HUES48 (cell line): ENCODE measurements around the gene RAD9B.

Source experiments
- H3K27ac ChIP-seq: one replicate; pipeline ENCODE4 v1.7.0; 2013; ENCODE audit warnings: low read depth, low read length, inconsistent platforms
- H3K27me3 ChIP-seq: 2 replicates; pipeline ENCODE4 v1.6.1; 2013; ENCODE audit warnings: mild to moderate bottlenecking, low read length; ENCODE audit not compliant: control insufficient read depth, insufficient read depth
- H3K36me3 ChIP-seq: 2 replicates; pipeline ENCODE4 v1.6.1; 2013; ENCODE audit warnings: low read length; ENCODE audit not compliant: control insufficient read depth, insufficient read depth
- H3K4me1 ChIP-seq: 2 replicates; pipeline ENCODE4 v1.6.1; 2013; ENCODE audit warnings: mild to moderate bottlenecking, low read length; ENCODE audit not compliant: control insufficient read depth, insufficient read depth
- H3K4me3 ChIP-seq: 2 replicates; pipeline ENCODE4 v1.5.1; 2013; ENCODE audit warnings: mild to moderate bottlenecking, low read depth, low read length
- H3K9ac ChIP-seq: 2 replicates; pipeline ENCODE4 v1.6.1; 2013; ENCODE audit warnings: mild to moderate bottlenecking, low read depth, low read length, moderate library complexity
- H3K9me3 ChIP-seq: 2 replicates; pipeline ENCODE4 v1.6.1; 2013; ENCODE audit warnings: low read length; ENCODE audit not compliant: control insufficient read depth, insufficient read depth

Gene RAD9B

GRCh38 chr12:110530511-110530910, 28.4 kb downstream of the RAD9B start:
- Histone ChIP-seq H3K9ac (no peak overlapping the region), H3K36me3 (no peaks in the 10 kb centered on the region; the same call in 1 of the 2 replicates), H3K4me3 (no peak overlapping the region), H3K4me1 (no peaks in the 10 kb centered on the region), H3K27ac (no peak overlapping the region), H3K27me3 (no peaks in the 10 kb centered on the region), H3K9me3 (no peaks in the 10 kb centered on the region)

GRCh38 chr12:110531741-110532333, 29.7 kb downstream of the RAD9B start:
- Histone ChIP-seq H3K9me3 (no peaks in the 10 kb centered on the region), H3K4me3 (no peak overlapping the region), H3K9ac (no peak overlapping the region), H3K27me3 (no peaks in the 10 kb centered on the region), H3K36me3 (peaks cover 13% of the 10 kb centered on the region), H3K27ac (no peak overlapping the region), H3K4me1 (no peaks in the 10 kb centered on the region)

DNA sequence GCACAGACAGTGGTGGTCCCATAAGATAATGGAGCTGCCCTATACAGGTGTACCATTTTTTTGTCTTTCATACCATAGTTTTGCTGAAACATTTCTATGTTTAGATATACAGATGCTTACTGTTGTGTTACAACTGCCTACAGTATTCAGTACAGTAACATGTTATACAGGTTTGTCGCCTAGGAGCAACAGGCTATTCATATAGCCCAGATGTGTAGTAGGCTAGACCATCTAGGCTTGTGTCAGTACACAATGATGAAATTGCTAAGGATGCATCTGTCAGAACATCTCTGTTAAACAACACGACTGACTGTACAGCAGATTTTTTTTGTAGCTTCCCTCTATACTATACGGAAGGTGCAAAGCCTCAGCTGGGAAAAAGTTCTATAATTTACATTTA, 30.5 kb downstream of the RAD9B start:
- Histone ChIP-seq H3K36me3 (peaks cover 21% of the 10 kb centered on the region), H3K4me3 (no peak overlapping the region), H3K4me1 (no peaks in the 10 kb centered on the region), H3K27ac (no peak overlapping the region), H3K9me3 (no peaks in the 10 kb centered on the region), H3K9ac (no peak overlapping the region), H3K27me3 (no peaks in the 10 kb centered on the region)

DNA sequence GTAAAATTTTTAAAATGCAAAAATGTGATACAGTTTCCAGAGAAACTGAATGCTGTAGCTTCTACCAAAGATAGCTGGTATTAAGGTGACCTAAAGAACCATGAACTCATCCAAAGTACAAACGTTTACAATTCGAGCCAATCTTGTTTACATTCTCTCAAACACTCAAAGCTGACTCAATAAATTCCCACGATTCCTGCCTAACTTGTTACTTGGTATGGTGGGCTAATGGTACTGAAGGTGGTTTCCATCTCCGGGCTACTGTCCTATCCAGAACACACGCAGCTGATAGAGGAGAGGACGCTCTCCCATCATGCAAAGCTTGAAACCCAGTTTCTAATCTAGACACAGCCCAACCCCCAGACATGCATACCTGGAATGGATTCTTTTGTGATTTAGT, 31.5 kb downstream of the RAD9B start:
- H3K4me3 ChIP-seq, result no peak overlapping the region
- no peaks in the 10 kb centered on the region for H3K9me3 ChIP-seq
- no peaks in the 10 kb centered on the region for H3K4me1 ChIP-seq
- H3K36me3 ChIP-seq, result peaks cover 31% of the 10 kb centered on the region
- H3K9ac ChIP-seq, result no peak overlapping the region
- no peak overlapping the region for H3K27ac ChIP-seq
- no peaks in the 10 kb centered on the region for H3K27me3 ChIP-seq

GRCh38 chr12:110534811-110535210, 32.7 kb downstream of the RAD9B start:
- Histone ChIP-seq H3K9me3 (no peaks in the 10 kb centered on the region), H3K4me1 (no peaks in the 10 kb centered on the region; the same call in 1 of the 2 replicates), H3K9ac (no peak overlapping the region), H3K36me3 (peaks cover 43% of the 10 kb centered on the region), H3K27ac (no peak overlapping the region), H3K27me3 (no peaks in the 10 kb centered on the region), H3K4me3 (no peak overlapping the region)

DNA sequence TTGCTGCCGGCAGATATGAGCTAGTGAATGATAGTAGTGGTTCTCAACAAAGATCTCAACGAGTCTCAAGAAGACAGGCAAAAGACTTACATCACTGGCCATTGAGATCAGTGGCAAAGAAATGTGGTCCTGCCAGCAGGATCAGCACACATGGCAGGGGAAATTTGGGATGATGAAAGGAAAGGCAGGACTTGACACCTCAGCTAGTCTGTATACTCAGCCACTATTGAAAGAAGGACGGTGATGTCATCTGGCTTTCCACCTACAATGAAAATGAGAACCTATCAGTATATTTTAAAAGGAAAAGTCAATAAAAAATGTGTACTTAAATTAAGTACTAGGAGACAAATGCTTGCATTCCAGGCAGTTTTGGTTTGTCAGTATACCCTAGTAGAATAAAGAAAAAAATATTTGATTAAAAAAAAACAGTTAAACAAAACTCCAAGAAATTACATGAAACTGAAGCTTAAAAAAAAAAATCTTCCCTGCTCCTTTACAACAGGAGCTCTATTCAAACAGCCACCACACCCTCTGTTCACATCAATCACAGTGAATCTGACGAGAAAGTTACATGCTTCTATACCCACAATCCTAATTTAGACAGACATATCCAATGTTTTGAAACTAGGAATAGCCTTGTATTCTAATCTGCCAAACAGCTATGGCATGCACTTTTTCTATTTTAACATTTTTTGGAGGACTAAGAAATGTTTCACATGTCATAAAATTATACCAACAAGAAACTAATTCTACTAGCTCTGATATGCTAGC, 34.9 kb downstream of the RAD9B start:
- no peaks in the 10 kb centered on the region for H3K27me3 ChIP-seq
- H3K36me3 ChIP-seq, result peaks cover 44% of the 10 kb centered on the region
- H3K9ac ChIP-seq, result no peak overlapping the region
- no peaks in the 10 kb centered on the region; the same call in 1 of the 2 replicates for H3K4me1 ChIP-seq
- no peak overlapping the region for H3K27ac ChIP-seq
- no peaks in the 10 kb centered on the region for H3K9me3 ChIP-seq
- H3K4me3 ChIP-seq, result no peak overlapping the region

GRCh38 chr12:110537605-110538409, 35.7 kb downstream of the RAD9B start:
- Histone ChIP-seq H3K4me3 (no peak overlapping the region), H3K27me3 (no peaks in the 10 kb centered on the region), H3K27ac (no peak overlapping the region), H3K36me3 (peaks cover 46% of the 10 kb centered on the region), H3K9ac (no peak overlapping the region), H3K9me3 (no peaks in the 10 kb centered on the region), H3K4me1 (no peaks in the 10 kb centered on the region; the same call in 1 of the 2 replicates)

- Histone ChIP-seq H3K4me3 (no peak overlapping the region), H3K27me3 (no peaks in the 10 kb centered on the region), H3K4me1 (no peaks in the 10 kb centered on the region; the same call in 1 of the 2 replicates), H3K9me3 (no peaks in the 10 kb centered on the region), H3K27ac (no peak overlapping the region), H3K9ac (no peak overlapping the region), H3K36me3 (peaks cover 58% of the 10 kb centered on the region)
Observed at GRCh38 chr12:110538869-110539622, 36.9 kb downstream of the RAD9B start.

GRCh38 chr12:110540048-110540447, 37.9 kb downstream of the RAD9B start:
- no peaks in the 10 kb centered on the region for H3K27me3 ChIP-seq
- H3K4me3 ChIP-seq, result no peak overlapping the region
- no peak overlapping the region for H3K27ac ChIP-seq
- H3K9me3 ChIP-seq, result no peaks in the 10 kb centered on the region
- no peak overlapping the region for H3K9ac ChIP-seq
- peaks cover 61% of the 10 kb centered on the region for H3K36me3 ChIP-seq
- no peaks in the 10 kb centered on the region; the same call in 1 of the 2 replicates for H3K4me1 ChIP-seq

DNA sequence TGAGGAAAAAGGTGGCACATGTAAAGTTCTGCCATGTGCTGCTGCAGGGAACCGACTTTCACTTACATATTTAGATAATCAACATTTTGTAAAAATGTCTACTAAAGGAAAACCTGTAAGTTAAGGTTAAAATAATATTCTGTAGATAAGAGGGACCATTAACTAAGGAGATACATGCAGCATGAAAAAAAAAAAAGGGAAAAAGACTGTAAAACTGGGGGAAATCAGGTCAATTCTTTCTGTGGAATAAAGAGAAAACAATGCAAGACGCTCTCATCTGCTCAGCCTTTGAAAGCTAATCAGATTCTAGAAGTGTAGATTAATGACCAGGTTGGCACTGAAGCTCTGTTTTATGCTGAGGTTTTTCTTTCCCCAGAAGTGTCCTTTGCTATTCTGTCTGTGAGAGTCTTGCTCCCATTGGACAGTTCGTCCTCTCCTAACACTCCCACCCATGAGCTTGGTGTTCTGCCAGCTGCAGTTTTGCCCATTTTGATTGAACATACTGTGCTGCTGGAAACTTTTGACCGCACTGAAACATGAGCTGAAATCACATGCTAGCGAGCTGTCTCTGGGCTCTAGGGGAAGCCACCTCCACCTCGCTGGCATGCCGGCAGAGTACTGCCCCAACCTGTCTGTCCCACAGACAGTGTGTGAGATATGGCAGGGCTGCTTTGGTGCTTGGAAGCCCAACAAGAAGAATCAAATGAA, 41.3 kb downstream of the RAD9B start:
- Histone ChIP-seq H3K36me3 (peaks cover 42% of the 10 kb centered on the region), H3K4me3 (no peak overlapping the region), H3K27ac (no peak overlapping the region), H3K27me3 (no peaks in the 10 kb centered on the region), H3K9ac (no peak overlapping the region), H3K9me3 (no peaks in the 10 kb centered on the region), H3K4me1 (no peaks in the 10 kb centered on the region; the same call in 1 of the 2 replicates)
